ENCODE results near the gene EMP3. TPM values are rescaled to one million over a fixed set of nuclear protein-coding genes. Genes with fewer than 3 reads are reported as not detected.

The EMP3 gene
- total and polyA plus RNA-seq, 2 experiments from 2014 or later: 6.0 to 25.1 TPM

DNA sequence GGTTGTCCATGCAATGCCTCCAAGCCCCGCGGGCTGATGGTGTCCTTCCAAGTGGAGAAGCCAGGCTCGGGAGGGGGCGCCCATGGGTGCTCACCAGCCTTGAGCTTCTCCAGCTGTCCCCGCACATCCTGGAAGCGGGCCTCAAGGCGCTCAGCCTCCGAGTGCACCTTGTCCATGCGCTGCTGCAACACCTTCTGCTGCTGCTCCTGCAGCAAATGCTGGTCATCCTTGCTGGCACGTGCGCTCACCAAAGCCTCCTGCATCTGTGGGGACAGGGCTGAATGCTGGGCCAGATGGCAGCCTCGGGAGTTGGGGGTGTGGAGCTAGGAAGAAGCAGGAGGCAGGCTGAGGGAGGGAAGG lies 22.8 kb upstream of the EMP3 start:
- no peak for ATAC-seq
- Histone ChIP-seq H4K20me1 (replicated peaks; ENCODE audit: insufficient read depth) (no peaks in the 10 kb centered on the region), H3K4me1 (ENCODE audit: insufficient read depth) (no peaks in the 10 kb centered on the region), H3K27ac (ENCODE audit: low read depth) (no peak overlapping the region), H3K4me2 (no peak overlapping the region), H3K27me3 (ENCODE audit: insufficient read depth) (no peaks in the 10 kb centered on the region), H3K36me3 (ENCODE audit: insufficient read depth) (no peaks in the 10 kb centered on the region), H3K4me3 (no peak overlapping the region), H3F3A (replicated peaks; ENCODE audit: low read depth) (no peaks in the 10 kb centered on the region), H3K9me2 (ENCODE audit: insufficient read depth) (0 out of 2 replicates have a peak, but pooled peaks cover 3% of the 10 kb centered on the region), H3K79me2 (replicated peaks; ENCODE audit: insufficient read depth) (no peaks in the 10 kb centered on the region), H2AFZ (no peak overlapping the region)
- Mint-ChIP-seq H3K9me3 (no peaks in the 10 kb centered on the region), H3K4me1 (no peaks in the 10 kb centered on the region; the same call in 1 of the 3 replicates), H3K4me3 (no peak overlapping the region), H3K36me3 (ENCODE audit: low read depth) (no peaks in the 10 kb centered on the region; the same call in 2 of the 3 replicates), H3K27ac (no peak overlapping the region), H3K27me3 (ENCODE audit: insufficient read depth, low read depth, poor library complexity) (peaks cover 10% of the 10 kb centered on the region)
- TF ChIP-seq JUNB (IDR thresholded peaks at IDR 0.05; ENCODE audit: unreplicated experiment) (no peak), NANOG (IDR thresholded peaks at IDR 0.05; ENCODE audit: borderline replicate concordance) (no peak), POLR2AphosphoS5 (IDR thresholded peaks at IDR 0.05; ENCODE audit: low read depth) (no peak), ZNF114 (CRISPR knock-in tag; IDR thresholded peaks at IDR 0.05) (no peak), EZH2phosphoT487 (IDR thresholded peaks at IDR 0.05; ENCODE audit: unreplicated experiment) (no peak), CREB1 (CRISPR knock-in tag; IDR thresholded peaks at IDR 0.05; ENCODE audit: low read depth) (no peak), ZNF331 (CRISPR knock-in tag; IDR thresholded peaks at IDR 0.05; ENCODE audit: low read depth) (no peak)
- TF ChIP-seq, protein P1, sequence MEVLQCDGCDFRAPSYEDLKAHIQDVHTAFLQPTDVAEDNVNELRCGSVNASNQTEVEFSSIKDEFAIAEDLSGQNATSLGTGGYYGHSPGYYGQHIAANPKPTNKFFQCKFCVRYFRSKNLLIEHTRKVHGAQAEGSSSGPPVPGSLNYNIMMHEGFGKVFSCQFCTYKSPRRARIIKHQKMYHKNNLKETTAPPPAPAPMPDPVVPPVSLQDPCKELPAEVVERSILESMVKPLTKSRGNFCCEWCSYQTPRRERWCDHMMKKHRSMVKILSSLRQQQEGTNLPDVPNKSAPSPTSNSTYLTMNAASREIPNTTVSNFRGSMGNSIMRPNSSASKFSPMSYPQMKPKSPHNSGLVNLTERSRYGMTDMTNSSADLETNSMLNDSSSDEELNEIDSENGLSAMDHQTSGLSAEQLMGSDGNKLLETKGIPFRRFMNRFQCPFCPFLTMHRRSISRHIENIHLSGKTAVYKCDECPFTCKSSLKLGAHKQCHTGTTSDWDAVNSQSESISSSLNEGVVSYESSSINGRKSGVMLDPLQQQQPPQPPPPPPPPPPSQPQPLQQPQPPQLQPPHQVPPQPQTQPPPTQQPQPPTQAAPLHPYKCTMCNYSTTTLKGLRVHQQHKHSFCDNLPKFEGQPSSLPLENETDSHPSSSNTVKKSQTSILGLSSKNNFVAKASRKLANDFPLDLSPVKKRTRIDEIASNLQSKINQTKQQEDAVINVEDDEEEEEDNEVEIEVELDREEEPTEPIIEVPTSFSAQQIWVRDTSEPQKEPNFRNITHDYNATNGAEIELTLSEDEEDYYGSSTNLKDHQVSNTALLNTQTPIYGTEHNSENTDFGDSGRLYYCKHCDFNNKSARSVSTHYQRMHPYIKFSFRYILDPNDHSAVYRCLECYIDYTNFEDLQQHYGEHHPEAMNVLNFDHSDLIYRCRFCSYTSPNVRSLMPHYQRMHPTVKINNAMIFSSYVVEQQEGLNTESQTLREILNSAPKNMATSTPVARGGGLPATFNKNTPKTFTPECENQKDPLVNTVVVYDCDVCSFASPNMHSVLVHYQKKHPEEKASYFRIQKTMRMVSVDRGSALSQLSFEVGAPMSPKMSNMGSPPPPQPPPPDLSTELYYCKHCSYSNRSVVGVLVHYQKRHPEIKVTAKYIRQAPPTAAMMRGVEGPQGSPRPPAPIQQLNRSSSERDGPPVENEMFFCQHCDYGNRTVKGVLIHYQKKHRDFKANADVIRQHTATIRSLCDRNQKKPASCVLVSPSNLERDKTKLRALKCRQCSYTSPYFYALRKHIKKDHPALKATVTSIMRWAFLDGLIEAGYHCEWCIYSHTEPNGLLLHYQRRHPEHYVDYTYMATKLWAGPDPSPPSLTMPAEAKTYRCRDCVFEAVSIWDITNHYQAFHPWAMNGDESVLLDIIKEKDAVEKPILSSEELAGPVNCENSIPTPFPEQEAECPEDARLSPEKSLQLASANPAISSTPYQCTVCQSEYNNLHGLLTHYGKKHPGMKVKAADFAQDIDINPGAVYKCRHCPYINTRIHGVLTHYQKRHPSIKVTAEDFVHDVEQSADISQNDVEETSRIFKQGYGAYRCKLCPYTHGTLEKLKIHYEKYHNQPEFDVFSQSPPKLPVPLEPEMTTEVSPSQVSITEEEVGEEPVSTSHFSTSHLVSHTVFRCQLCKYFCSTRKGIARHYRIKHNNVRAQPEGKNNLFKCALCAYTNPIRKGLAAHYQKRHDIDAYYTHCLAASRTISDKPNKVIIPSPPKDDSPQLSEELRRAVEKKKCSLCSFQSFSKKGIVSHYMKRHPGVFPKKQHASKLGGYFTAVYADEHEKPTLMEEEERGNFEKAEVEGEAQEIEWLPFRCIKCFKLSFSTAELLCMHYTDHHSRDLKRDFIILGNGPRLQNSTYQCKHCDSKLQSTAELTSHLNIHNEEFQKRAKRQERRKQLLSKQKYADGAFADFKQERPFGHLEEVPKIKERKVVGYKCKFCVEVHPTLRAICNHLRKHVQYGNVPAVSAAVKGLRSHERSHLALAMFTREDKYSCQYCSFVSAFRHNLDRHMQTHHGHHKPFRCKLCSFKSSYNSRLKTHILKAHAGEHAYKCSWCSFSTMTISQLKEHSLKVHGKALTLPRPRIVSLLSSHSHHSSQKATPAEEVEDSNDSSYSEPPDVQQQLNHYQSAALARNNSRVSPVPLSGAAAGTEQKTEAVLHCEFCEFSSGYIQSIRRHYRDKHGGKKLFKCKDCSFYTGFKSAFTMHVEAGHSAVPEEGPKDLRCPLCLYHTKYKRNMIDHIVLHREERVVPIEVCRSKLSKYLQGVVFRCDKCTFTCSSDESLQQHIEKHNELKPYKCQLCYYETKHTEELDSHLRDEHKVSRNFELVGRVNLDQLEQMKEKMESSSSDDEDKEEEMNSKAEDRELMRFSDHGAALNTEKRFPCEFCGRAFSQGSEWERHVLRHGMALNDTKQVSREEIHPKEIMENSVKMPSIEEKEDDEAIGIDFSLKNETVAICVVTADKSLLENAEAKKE (CRISPR knock-in tag; IDR thresholded peaks at IDR 0.05): no peak
- TF ChIP-seq, protein P2, sequence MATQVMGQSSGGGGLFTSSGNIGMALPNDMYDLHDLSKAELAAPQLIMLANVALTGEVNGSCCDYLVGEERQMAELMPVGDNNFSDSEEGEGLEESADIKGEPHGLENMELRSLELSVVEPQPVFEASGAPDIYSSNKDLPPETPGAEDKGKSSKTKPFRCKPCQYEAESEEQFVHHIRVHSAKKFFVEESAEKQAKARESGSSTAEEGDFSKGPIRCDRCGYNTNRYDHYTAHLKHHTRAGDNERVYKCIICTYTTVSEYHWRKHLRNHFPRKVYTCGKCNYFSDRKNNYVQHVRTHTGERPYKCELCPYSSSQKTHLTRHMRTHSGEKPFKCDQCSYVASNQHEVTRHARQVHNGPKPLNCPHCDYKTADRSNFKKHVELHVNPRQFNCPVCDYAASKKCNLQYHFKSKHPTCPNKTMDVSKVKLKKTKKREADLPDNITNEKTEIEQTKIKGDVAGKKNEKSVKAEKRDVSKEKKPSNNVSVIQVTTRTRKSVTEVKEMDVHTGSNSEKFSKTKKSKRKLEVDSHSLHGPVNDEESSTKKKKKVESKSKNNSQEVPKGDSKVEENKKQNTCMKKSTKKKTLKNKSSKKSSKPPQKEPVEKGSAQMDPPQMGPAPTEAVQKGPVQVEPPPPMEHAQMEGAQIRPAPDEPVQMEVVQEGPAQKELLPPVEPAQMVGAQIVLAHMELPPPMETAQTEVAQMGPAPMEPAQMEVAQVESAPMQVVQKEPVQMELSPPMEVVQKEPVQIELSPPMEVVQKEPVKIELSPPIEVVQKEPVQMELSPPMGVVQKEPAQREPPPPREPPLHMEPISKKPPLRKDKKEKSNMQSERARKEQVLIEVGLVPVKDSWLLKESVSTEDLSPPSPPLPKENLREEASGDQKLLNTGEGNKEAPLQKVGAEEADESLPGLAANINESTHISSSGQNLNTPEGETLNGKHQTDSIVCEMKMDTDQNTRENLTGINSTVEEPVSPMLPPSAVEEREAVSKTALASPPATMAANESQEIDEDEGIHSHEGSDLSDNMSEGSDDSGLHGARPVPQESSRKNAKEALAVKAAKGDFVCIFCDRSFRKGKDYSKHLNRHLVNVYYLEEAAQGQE (IDR thresholded peaks at IDR 0.05; ENCODE audit: unreplicated experiment): no peak
- DNase-seq (ENCODE audit: low spot score): no peak

All from GM23338 (cell line).